GM23248 (cell line): ENCODE results near the gene NEDD4L. TPM values are rescaled to one million over a fixed set of nuclear protein-coding genes. Genes with fewer than 3 reads are reported as not detected.

ENCODE experiments used
- DNase-seq: peaks from one replicate; pipeline ENCODE4 v3.0.0-alpha.2; 2015
- H2AFZ ChIP-seq: fragments of 200-600 bp; sonication (generic); 2 replicates; pipeline ENCODE4 v1.6.1; 2016; ENCODE audit warnings: antibody characterized with exemption
- H3F3A ChIP-seq: fragments of 200-600 bp; sonication (generic); 2 replicates; pipeline ENCODE4 v1.6.1; 2016; ENCODE audit warnings: mild to moderate bottlenecking, antibody characterized with exemption, mixed run types; ENCODE audit not compliant: insufficient read depth
- H3K27ac ChIP-seq: fragments of 200-600 bp; sonication (generic); 2 replicates; pipeline ENCODE4 v1.5.1; 2016; ENCODE audit warnings: mild to moderate bottlenecking
- H3K27me3 ChIP-seq: fragments of 200-600 bp; sonication (generic); replicated peaks from 2 replicates; pipeline ENCODE4 v1.6.1; 2016; ENCODE audit warnings: mild to moderate bottlenecking; ENCODE audit not compliant: insufficient read depth
- H3K36me3 ChIP-seq: fragments of 200-600 bp; sonication (generic); 2 replicates; pipeline ENCODE4 v1.6.1; 2016; ENCODE audit warnings: low read depth, mild to moderate bottlenecking
- H3K4me1 ChIP-seq: fragments of 200-600 bp; sonication (generic); 2 replicates; pipeline ENCODE4 v1.6.1; 2016; ENCODE audit warnings: mild to moderate bottlenecking; ENCODE audit not compliant: insufficient read depth
- H3K4me2 ChIP-seq: fragments of 200-600 bp; sonication (generic); one replicate; pipeline ENCODE4 v1.6.1; 2016; ENCODE audit warnings: mild to moderate bottlenecking; ENCODE audit not compliant: unreplicated experiment
- H3K4me3 ChIP-seq: fragments of 200-600 bp; sonication (generic); 2 replicates; pipeline ENCODE4 v1.5.1; 2016; ENCODE audit warnings: mild to moderate bottlenecking
- H3K79me2 ChIP-seq: fragments of 200-600 bp; sonication (generic); 2 replicates; pipeline ENCODE4 v1.6.1; 2016; ENCODE audit warnings: mild to moderate bottlenecking; ENCODE audit not compliant: insufficient read depth
- H3K9ac ChIP-seq: fragments of 200-600 bp; sonication (generic); 2 replicates; pipeline ENCODE4 v1.6.1; 2016; ENCODE audit warnings: mild to moderate bottlenecking
- H3K9me2 ChIP-seq: fragments of 200-600 bp; sonication (generic); 2 replicates; pipeline ENCODE4 v1.6.1; 2016; ENCODE audit warnings: mixed run types, mild to moderate bottlenecking, moderate library complexity; ENCODE audit not compliant: insufficient read depth
- H3K9me3 ChIP-seq: fragments of 200-600 bp; sonication (generic); one replicate; pipeline ENCODE4 v1.6.1; 2017; ENCODE audit warnings: low read depth
- H4K20me1 ChIP-seq: fragments of 200-600 bp; sonication (generic); 2 replicates; pipeline ENCODE4 v1.6.0; 2016; ENCODE audit not compliant: insufficient read depth
- EZH2 ChIP-seq: fragments of 200-600 bp; sonication (generic); IDR thresholded peaks from 2 replicates; pipeline ENCODE4 v1.6.1; 2018; ENCODE audit warnings: antibody characterized with exemption, mild to moderate bottlenecking; ENCODE audit not compliant: insufficient read depth, poor library complexity, severe bottlenecking
- EZH2phosphoT487 ChIP-seq: fragments of 200-600 bp; sonication (generic); IDR thresholded peaks from 2 replicates; pipeline ENCODE4 v1.6.1; 2018; ENCODE audit warnings: antibody characterized with exemption, moderate library complexity, mild to moderate bottlenecking, low read depth; ENCODE audit not compliant: insufficient read depth
- WGBS, 2 experiments: methylation state at CpG; one replicate each; pipeline ENCODE4 v1.1.6; 2015 to 2017; ENCODE audit warnings: low lambda C conversion rate in 2 of 2, low coverage in 1 of 2; ENCODE audit errors: missing lambda C conversion rate in 2 of 2; 5-methylcytosine and 5-hydroxymethylcytosine counted together
- in situ Hi-C: fragments of 300-500 bp; cut with MboI; formaldehyde crosslinking; loops from 2 replicates; pipeline ENCODE4 v1.15.0; 2020
- polyA plus RNA-seq: library from polyadenylated mRNA; unstranded; fragments of >200 nt; fragmentation: Nextera tagmentation; extraction: Ambion mirVana; gene quantifications from 2 replicates; pipeline ENCODE4 v1.2.1, GENCODE V29; 2016
- total RNA-seq: library from RNA; depleted of rRNA; stranded (reverse); fragments of >200 nt; shearing (Covaris generic); gene quantifications from 2 replicates; pipeline ENCODE4 v1.2.3, GENCODE V29; 2014

Gene NEDD4L
- total and polyA plus RNA-seq, 2 experiments from 2014 or later: 3.7 to 6.1 TPM

- TF ChIP-seq EZH2 (no peak), EZH2phosphoT487 (no peak)
- Histone ChIP-seq H3F3A (no peaks in the 10 kb centered on the region), H3K4me1 (no peaks in the 10 kb centered on the region), H3K4me3 (no peak overlapping the region), H4K20me1 (no peaks in the 10 kb centered on the region), H3K27me3 (no peaks in the 10 kb centered on the region; the same call in 1 of the 2 replicates), H3K4me2 (no peak overlapping the region), H3K9ac (no peak overlapping the region), H3K79me2 (no peaks in the 10 kb centered on the region), H3K36me3 (no peaks in the 10 kb centered on the region), H3K9me2 (no peaks in the 10 kb centered on the region), H3K27ac (no peak overlapping the region), H3K9me3 (no peaks in the 10 kb centered on the region), H2AFZ (no peak overlapping the region)
- WGBS, 2 experiments: 76 to 79% methylated on average over 10 of the region's 10 CpGs
- in situ Hi-C loops: no loop called here
- no peak for DNase-seq
Measured at GRCh38 chr18:58064406-58064998, 20.5 kb downstream of the NEDD4L start.

DNA sequence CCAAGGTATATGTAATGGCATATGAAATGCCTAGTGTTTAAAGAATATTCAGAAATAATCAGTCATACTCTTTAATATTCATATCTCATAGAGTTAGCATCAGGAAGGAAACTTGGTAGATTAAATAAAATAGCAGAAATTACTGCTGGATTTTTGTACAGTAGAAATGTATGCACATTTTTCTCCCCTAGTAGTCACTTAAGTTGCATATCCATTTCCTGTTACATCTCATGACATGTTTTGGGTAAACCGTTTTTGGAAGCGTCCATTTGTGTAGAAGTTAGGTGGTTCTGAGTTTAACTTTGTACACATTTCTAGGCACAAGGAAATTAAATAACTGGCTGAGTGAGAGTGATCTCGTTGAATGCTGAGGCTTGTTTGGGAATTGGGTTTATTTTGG is 21.9 kb downstream of the NEDD4L start:
- no peak overlapping the region for H3K9ac ChIP-seq
- no peak overlapping the region for H2AFZ ChIP-seq
- TF ChIP-seq EZH2phosphoT487 (no peak), EZH2 (no peak)
- 54 to 60% methylated on average over 3 of the region's 3 CpGs for WGBS, 2 experiments
- no peaks in the 10 kb centered on the region for H3K79me2 ChIP-seq
- H3K4me3 ChIP-seq: no peak overlapping the region
- H3K4me1 ChIP-seq: no peaks in the 10 kb centered on the region
- no peaks in the 10 kb centered on the region for H3F3A ChIP-seq
- H3K27ac ChIP-seq: no peak overlapping the region
- H3K4me2 ChIP-seq: no peak overlapping the region
- in situ Hi-C loops: no loop called here
- H3K36me3 ChIP-seq: no peaks in the 10 kb centered on the region
- H3K27me3 ChIP-seq: no peaks in the 10 kb centered on the region; the same call in 1 of the 2 replicates
- H3K9me3 ChIP-seq: no peaks in the 10 kb centered on the region
- no peak for DNase-seq
- H4K20me1 ChIP-seq: no peaks in the 10 kb centered on the region
- H3K9me2 ChIP-seq: no peaks in the 10 kb centered on the region

- Histone ChIP-seq H3K9me2 (no peaks in the 10 kb centered on the region), H3K4me2 (no peak overlapping the region), H3K9ac (no peak overlapping the region), H3K4me3 (no peak overlapping the region), H3K79me2 (no peaks in the 10 kb centered on the region), H3F3A (no peaks in the 10 kb centered on the region), H3K27ac (no peak overlapping the region), H3K36me3 (no peaks in the 10 kb centered on the region), H3K27me3 (peaks cover 4% of the 10 kb centered on the region; the same call in 1 of the 2 replicates), H4K20me1 (no peaks in the 10 kb centered on the region), H2AFZ (no peak overlapping the region), H3K9me3 (no peaks in the 10 kb centered on the region), H3K4me1 (no peaks in the 10 kb centered on the region)
- no peak for DNase-seq
- TF ChIP-seq EZH2 (no peak), EZH2phosphoT487 (no peak)
- 89 to 93% methylated on average over 2 of the region's 2 CpGs for WGBS, 2 experiments
- in situ Hi-C loops: no loop called here
Measured at GRCh38 chr18:58067601-58068000, 23.6 kb downstream of the NEDD4L start.

DNA sequence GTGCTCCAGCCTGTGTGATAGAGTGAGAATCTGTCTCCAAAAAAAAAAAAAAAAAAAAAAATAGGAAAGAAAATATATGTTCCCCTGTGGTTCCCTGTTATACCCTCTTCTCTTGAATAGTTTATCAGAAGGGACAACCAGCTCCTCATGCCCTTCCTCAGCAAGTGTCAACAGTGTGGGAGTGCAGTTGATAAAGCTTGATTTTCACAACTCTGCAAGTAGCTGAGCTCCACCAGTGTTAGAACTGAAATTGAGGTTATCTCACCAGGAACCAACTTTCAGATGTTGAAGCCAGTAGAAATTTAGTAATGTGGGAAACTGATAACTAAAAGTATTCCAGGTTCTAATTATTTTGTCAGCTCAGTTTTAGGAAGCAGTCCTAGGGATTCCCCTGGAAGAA is 25.1 kb downstream of the NEDD4L start:
- in situ Hi-C loops: no loop called here
- no peaks in the 10 kb centered on the region for H3K4me1 ChIP-seq

More for the DNA sequence above, 25.1 kb downstream of the NEDD4L start:
- DNase-seq: no peak
- no peaks in the 10 kb centered on the region for H3F3A ChIP-seq
- no peaks in the 10 kb centered on the region for H4K20me1 ChIP-seq
- no peaks in the 10 kb centered on the region for H3K79me2 ChIP-seq
- TF ChIP-seq EZH2phosphoT487 (no peak), EZH2 (no peak)
- peaks cover 4% of the 10 kb centered on the region; the same call in 1 of the 2 replicates for H3K27me3 ChIP-seq
- H3K9me2 ChIP-seq: no peaks in the 10 kb centered on the region
- no peaks in the 10 kb centered on the region for H3K9me3 ChIP-seq
- H3K27ac ChIP-seq: no peak overlapping the region
- no peak overlapping the region for H2AFZ ChIP-seq
- no peak overlapping the region for H3K9ac ChIP-seq
- H3K36me3 ChIP-seq: no peaks in the 10 kb centered on the region
- no peak overlapping the region for H3K4me2 ChIP-seq
- no peak overlapping the region for H3K4me3 ChIP-seq
